GM04504 (cell line): ENCODE data around the gene DNAJC6.
"Not testable (repeated sequence)": the region's sequence is repeated elsewhere in the genome, so short reads cannot be mapped to it uniquely, and the experiment has no call there.

Source experiments
- DNase-seq: peaks from one replicate; pipeline ENCODE4 v3.0.0-alpha.2; 2012; ENCODE audit warnings: low read depth

The DNAJC6 gene

GRCh38 chr1:65431111-65431705, 121.9 kb downstream of the DNAJC6 start:
- no peak for DNase-seq

GRCh38 chr1:65432918-65433317, 123.6 kb downstream of the DNAJC6 start:
- no peak for DNase-seq

DNA sequence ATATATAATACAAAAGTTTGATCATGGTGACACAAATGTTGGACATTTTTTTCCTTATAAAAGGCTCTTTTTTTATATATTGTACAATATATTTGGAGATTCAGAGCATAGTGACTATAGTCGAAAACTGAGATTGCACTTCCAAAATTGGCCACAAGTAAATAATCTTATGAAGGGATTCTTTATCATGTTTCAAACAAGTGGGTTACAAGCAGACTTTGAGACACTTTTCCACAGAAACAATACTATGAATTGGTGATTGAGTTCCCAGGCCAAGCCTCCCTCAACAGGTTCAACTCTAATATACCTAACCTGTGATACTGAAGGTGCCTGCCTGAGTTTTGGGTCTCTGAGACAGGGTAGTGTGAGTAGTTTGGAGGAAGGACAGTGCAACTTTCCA, 124.9 kb downstream of the DNAJC6 start:
- DNase-seq = no peak

- no peak for DNase-seq
Observed at GRCh38 chr1:65434760-65435159, 125.4 kb downstream of the DNAJC6 start.

DNA sequence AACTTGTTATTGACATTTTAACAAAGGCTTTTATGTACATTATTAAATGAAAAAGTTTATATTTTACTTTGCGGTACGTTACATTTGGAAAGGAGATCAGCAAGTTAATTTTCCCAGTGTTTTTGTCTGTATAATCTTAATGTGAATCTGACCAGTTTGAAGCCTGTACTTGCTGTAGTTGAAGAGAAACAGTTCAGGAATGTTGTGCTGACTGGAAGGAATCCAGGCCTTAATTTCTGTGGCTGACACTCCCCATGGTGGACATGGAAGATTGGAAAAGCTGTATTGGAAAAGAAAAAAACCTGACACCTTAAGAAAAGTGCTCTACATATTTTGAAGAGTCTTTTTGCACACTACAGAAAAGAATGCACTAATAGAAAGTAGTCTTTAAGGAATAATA, 126.6 kb downstream of the DNAJC6 start:
- no peak for DNase-seq

- no peak for DNase-seq
Observed at GRCh38 chr1:65437616-65438015, 128.3 kb downstream of the DNAJC6 start.

DNA sequence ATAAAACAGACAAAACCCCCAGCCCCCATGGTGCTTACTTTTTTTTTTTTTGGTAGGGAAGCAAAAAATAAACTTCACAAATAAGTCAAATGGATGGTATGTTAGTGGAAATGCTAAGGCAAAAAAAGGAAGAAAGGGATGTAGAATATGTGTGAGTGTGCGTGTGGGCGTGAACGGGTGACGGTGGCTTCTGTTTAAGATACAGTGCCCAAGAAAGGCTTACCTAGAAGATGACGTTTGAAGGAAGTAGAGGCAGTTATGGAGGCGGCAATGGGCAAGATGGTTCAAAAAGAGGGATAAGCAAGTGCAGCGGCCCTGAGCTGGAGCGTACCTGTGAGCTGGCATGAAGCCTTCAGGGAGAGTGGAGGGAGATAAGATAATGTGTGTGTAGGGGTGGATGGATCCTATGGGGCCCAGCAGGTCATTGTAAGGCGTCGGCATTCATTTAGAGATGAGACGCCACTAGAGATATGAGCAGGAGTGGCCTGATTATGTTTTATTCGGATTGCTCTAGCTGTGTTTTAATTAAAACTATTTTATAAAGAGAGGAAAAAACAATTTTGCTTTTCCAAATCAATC, 131.1 kb downstream of the DNAJC6 start:
- no peak for DNase-seq

DNA sequence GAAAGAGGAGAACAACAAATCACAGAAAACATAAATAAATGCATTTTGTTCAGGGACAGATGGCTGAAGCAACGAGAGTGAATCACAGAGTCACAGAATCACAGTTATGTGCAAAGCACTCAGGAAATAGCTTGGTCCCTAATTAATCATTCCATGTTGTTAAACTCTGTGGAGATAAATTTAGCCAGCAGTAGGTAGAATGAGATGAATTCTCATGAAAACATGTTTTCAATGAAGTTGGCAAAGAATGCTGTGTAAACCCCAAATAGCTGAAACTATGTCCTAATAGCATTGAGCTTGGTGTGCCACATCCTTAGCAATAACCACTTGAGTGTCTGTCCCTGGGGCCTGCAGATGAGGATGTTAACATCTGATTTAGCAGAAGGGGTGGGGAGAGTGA, 131.6 kb downstream of the DNAJC6 start:
- peak; percentile 78 for DNase-seq

GRCh38 chr1:65441464-65441863, 132.1 kb downstream of the DNAJC6 start:
- no peak for DNase-seq

GRCh38 chr1:65442442-65442841, 133.1 kb downstream of the DNAJC6 start:
- no peak for DNase-seq

DNA sequence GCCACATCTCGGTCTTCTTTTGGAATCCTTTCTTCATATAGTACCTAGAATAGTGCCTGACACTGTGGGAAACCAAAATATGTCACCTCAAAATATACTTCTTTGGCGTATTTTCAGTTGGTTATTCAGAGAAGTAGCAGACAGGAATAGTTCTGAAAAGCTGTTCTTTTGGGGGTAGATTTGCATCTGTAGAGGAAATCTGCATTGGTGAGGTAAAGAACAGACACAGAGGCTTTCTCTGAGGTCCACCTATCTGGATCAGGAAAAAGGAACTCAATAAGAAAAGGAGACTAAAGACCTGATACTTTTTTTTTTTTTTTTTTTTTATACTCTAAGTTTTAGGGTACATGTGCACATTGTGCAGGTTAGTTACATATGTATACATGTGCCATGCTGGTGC, 134.3 kb downstream of the DNAJC6 start:
- no peak for DNase-seq

DNA sequence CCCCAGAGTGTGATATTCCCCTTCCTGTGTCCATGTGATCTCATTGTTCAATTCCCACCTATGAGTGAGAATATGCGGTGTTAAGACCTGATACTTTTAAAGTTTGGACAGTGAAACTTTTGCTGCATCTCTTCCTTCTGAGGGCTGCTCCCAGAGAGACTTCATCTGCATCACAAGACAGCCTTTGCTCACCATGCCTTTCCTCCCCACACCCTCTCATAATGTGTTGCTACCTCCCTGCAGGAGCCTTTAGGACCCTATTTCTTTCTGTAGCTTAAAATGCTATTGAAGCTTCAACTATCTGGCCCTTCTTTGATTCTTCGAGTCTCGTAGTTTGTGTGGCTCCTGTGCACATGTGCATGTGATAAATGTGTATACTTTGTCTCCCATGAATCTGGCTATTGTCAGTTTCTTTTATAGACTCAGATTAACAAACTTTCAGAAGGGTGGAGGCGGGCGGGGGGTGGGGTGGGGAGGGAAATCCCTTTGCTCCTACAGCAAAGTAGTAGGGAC, 134.8 kb downstream of the DNAJC6 start:
- DNase-seq = no peak

DNA sequence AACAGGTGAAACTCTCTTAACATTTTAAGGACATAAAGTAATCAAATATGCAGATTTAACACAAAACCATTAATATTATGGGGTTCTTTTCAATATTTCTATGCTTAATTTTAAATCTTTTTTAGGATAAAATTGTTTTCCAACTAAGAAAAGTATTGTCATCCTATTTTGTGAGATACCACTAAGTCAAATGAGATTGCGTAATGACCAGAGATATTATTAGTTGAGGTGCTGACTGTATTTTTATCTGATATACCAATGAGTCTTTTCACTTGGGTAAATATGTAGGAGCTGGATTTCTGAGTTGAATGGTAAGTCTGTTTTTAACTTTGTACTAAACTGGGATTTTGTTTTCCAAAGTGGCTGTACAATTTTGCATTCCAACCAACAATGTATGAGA, 136.5 kb downstream of the DNAJC6 start:
- DNase-seq = no peak

- DNase-seq = no peak
Observed at GRCh38 chr1:65449214-65449823, 140.0 kb downstream of the DNAJC6 start.

DNA sequence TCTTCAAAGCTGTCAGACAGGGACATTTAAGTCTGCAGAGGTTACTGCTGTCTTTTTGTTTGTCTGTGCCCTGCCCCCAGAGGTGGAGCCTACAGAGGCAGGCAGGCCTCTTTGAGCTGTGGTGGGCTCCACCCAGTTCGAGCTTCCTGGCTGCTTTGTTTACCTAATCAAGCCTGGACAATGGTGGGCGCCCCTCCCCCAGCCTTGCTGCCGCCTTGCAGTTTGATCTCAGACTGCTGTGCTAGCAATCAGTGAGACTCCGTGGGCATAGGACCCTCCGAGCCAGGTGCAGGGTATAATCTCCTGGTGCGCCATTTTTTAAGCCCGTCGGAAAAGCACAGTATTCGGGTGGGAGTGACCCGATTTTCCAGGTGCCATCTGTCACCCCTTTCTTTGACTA, 146.3 kb downstream of the DNAJC6 start:
- DNase-seq = not testable (repeated sequence)

DNA sequence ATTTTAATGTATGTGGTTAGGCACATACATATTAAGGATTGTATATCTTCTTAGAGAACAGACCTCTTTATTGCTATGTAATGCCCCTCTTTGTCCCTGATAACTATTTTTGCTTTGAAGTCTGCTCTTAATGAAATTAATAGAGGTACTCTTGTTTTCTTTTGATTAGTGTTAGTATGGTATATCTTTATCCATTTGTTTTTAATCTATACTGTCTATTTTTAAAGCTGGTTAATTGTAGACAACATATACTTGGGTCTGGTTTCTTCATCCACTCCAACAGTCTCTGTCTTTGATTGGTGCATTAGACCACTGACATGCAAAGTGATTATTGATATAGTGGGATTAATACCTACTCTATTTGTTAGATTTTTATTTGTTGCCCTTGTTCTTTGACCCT, 147.1 kb downstream of the DNAJC6 start:
- no peak for DNase-seq

DNA sequence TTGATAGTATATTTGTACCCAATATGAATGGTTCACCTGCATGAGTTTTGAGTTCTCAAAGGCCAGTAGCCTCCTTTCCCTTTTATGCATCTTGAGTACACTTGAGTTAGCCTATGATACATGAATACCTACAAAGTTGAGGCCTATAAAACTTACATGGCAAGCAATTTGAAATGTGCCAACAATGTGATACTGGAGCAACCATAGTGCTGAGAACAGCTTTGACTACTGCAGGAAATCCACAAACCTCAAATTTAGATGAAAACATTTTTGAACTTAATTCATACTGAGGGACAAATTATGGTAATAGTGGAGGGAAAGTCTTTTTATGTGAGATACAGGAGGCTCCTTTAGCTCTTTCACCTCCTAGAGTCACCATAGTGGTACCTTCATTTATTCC, 148.5 kb downstream of the DNAJC6 start:
- no peak for DNase-seq

DNA sequence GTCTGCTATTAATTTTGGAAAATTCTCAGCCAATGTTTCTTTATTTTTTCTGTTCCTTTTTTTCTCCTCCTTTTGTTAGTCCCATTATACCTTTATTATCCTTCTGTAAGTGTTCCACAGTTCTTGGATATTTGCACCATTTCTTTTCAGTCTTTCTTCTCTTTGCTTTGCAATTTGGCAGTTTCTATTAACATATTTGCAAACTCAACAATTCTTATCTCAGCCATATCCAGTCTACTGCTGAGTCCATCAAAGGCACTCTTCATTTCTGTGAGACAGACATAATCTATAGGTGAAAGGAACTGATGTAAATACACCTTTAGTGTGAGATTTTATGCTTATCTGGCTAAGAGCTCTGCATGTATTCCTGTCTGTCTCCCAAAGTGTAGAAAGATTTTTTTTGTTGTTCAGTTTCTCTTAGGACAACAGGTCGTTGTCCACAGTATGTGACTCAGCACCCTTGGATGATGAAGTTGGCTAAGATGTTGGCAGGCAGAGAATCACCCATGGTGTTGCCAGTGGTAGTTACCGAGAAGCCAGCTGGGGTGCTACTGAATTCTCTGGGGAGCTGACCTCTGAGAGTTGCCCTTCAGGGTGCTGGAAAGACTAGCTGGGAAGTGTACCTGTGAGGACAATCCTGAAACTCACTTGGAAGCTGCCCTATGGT, 149.5 kb downstream of the DNAJC6 start:
- DNase-seq = no peak

DNA sequence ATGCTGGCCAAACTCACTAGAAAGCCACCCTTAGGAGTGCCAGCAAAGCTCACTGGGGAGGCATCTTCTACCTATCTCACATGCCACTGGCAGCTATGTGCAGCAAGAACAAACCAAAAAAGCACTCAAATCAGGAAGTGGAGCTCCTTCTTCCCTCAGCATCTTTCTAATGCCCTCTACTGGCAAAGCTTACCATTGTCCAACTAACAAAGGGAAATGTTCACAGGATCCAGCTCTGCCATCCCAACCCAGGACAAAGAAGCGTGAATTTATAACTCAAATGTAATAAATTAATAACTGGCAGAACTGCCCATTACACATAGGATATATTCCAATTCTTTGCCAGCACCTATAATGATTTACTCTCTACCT, 150.0 kb downstream of the DNAJC6 start:
- DNase-seq = no peak
